Measurements from ENCODE around the gene NREP.

GRCh38 chr5:111756581-111757354 lies at the start of gene NREP:
- no peak for TF ChIP-seq CTCF (IDR thresholded peaks at IDR 0.05; ENCODE audit: low read depth, low read length)
- TF ChIP-seq EZH2phosphoT487 (IDR thresholded peaks at IDR 0.05; ENCODE audit: low read depth), result no peak
